ENCODE results near the gene BIRC5.
"Not testable (repeated sequence)": the region's sequence is repeated elsewhere in the genome, so short reads cannot be mapped to it uniquely, and the experiment has no call there.

Gene BIRC5

DNA sequence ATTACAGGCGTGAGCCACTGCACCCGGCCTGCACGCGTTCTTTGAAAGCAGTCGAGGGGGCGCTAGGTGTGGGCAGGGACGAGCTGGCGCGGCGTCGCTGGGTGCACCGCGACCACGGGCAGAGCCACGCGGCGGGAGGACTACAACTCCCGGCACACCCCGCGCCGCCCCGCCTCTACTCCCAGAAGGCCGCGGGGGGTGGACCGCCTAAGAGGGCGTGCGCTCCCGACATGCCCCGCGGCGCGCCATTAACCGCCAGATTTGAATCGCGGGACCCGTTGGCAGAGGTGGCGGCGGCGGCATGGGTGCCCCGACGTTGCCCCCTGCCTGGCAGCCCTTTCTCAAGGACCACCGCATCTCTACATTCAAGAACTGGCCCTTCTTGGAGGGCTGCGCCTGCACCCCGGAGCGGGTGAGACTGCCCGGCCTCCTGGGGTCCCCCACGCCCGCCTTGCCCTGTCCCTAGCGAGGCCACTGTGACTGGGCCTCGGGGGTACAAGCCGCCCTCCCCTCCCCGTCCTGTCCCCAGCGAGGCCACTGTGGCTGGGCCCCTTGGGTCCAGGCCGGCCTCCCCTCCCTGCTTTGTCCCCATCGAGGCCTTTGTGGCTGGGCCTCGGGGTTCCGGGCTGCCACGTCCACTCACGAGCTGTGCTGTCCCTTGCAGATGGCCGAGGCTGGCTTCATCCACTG lies at the start of gene BIRC5:
Gene BIRC5, plus strand, starts transcription at position 238 of the 690 bp plus-strand sequence. Its CDS starts 64 bp downstream, at position 302.
- DNase-seq (ENCODE audit: low read depth in 2 of 3, low spot score in 2 of 3): peak; percentile 79 to 89 (median 81)

DNA sequence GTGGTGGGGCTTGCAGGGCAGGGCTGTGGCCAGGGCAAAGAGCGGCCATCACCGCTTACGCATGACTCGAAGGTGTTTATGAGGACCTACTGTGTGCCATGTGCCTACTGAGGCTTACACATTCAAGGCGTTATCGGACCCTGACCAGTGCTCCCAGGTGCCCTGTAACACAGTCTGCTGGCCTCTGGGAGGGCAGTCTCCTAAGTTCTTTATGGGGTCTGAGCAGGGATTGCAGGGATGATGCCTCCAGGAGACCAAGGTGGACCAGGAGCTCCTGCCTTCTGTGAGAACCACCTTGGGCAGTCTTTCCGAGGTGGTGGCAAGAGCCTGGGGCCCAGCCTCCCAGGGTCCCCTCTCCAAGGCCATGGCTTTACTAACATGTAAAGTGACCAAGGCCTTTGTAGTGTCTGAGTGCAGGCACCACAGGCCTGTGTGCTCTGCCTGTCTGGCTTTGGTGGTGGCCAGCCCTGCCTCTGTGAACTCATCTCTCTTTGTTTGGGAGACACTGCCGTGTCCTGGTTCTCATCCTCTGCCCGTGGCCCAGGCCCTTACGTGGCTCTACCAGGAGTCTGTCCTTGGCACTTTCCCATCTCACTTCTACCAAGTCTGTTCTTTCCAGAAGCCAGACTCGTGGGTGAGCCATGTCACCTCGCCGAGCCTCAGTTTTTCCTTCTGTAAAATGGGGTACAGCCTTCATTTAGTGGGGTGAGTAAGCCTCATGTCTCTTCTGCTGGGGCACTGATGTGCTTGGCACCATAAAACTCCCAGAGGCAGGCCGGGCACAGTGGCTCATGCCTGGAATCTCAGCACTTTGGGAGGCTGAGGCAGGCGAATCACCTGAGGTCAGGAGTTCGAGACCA lies 49.1 kb upstream of the BIRC5 start:
- DNase-seq (ENCODE audit: low read depth in 2 of 3, low spot score in 2 of 3): no peak

DNA sequence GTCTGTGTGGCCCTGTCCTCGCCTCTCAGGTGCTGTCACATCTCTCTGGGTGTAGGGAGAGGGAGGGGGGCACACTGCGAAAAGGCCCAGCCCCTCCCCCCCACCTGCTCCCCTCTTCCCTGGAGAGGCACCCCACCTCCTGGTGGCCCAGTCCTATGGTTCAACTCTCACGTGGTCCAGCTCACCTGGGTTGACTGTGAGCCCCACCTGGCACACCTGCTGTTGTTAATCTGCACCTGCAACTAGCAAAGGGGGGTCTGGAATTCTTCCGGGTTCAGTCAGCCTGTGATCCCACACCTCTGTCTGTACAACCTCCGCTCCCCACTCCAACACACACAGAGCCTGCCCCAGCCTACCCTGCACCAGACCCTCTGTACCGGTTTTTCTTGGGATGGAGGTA lies 47.6 kb upstream of the BIRC5 start:
- no peak for DNase-seq (ENCODE audit: low read depth in 2 of 3, low spot score in 2 of 3)

- peak; percentile 61 to 79 (median 77) for DNase-seq (ENCODE audit: low read depth in 2 of 3, low spot score in 2 of 3)
Measured at GRCh38 chr17:78168242-78168902, 45.7 kb upstream of the BIRC5 start, which contains the start of gene SYNGR2. TSS of gene SYNGR2 (plus strand) at chr17:78168581. CDS start at chr17:78168617, 36 bp downstream.

- DNase-seq (ENCODE audit: low read depth in 2 of 3, low spot score in 2 of 3): peak in 1 of 3 experiments; percentile 47
Measured at GRCh38 chr17:78168903-78169793, 44.9 kb upstream of the BIRC5 start.

GRCh38 chr17:78170692-78171590 lies 43.1 kb upstream of the BIRC5 start:
- no peak for DNase-seq (ENCODE audit: low read depth in 2 of 3, low spot score in 2 of 3)

- DNase-seq (ENCODE audit: low read depth in 2 of 3, low spot score in 2 of 3): not testable (repeated sequence)
Measured at GRCh38 chr17:78171591-78172248, 42.3 kb upstream of the BIRC5 start.

GRCh38 chr17:78172249-78173051 lies 41.6 kb upstream of the BIRC5 start:
- DNase-seq (ENCODE audit: low read depth in 2 of 3, low spot score in 2 of 3): no peak

DNA sequence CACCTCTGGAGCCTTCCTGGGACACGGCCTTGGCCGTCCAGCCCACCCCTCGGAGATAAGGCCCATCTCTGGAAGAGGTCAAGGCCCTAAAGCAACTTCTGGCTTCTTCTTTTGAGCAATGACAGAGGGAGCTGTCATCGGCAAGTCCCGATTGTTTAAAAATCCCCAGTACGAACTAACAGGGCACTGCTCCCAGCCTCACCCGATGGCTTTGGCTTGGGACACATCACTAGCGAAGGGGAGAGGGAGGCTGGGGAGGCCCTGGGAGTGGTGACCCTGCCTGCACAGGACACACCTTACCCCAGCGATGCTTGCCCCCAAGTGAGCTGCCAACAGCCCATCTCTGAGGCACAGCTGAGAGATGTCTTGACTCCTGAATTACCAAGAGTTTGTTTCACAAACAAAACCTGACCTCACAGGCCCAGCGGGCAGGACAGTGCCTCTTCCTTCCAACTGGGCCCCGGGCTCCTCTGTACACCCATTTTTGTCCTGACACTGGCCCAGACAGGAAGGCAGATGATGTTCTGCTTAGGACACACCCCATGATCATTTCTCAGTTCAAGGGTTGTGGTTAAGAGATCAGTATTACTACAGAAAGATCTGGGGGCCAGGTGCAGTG lies 40.8 kb upstream of the BIRC5 start:
- no peak for DNase-seq (ENCODE audit: low read depth in 2 of 3, low spot score in 2 of 3)

DNA sequence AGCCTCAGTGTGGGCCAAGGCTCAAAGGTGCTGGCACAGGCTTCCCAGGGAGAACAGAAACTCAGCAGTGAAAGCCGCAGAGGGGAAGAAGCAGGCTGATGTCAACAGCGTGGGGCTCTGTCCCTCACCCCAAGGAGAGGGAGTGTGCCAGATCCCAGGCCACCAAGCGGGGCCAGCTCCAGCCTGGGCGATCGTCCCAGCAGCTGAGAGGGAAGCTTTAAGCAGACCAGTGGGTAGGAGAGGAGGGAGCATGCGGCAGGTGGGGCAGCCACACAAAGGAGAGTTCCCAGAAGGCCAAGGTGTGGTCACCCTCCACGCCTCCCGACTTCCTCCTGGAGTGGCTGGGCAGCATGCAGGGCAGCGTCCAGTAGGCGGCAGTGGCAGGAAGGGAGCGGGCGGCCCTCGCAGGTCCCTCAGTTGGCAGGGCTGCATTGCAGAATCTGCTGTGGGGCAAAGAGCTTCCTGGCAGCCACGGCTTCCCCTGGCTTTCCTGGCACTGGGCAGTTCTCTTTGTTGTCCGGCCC lies 39.6 kb upstream of the BIRC5 start:
- DNase-seq (ENCODE audit: low read depth in 2 of 3, low spot score in 2 of 3): no peak

GRCh38 chr17:78174870-78175642 lies 39.0 kb upstream of the BIRC5 start:
- DNase-seq (ENCODE audit: low read depth in 2 of 3, low spot score in 2 of 3): no peak

DNA sequence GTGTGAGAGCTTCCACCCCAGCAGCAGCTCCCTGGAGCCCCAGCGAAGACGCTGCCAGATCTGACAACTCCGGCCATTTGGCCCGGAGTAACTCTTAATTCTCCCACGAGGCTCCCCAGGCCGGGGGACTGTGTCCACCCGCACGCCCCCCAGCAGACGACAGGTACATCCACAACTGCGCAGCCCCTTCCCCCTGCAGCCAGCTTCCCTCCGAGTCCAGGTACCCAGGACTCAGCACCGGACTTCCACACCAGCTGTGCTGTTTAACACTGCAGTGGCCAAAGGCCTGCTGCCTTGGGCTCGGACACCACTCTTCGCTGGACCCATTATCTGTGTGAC lies 38.4 kb upstream of the BIRC5 start:
- no peak for DNase-seq (ENCODE audit: low read depth in 2 of 3, low spot score in 2 of 3)

DNA sequence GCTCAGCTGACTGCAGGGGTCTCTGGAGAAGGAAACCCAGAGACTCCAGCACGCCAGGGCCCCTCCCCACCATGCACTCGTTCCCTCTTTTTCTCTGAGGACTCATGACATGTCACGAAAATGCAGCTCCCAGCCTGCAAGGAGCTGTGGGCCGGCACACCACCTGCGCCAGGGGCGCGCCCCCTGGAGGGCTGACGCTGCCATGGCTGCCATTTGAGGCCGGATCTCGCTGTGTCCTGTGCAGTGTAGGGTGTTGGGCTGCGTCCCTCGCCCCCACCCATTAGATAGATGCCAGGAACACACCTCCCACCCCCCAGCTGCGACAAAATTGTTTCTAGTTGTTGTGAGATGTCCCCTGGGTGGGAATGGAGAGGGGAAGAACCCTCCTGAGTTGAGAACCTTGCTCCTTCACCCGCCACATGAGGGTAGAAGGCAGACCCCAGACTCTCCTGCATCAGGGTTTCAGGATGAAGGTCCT lies 37.5 kb upstream of the BIRC5 start:
- peak; percentile 47 to 65 (median 61) for DNase-seq (ENCODE audit: low read depth in 2 of 3, low spot score in 2 of 3)

DNA sequence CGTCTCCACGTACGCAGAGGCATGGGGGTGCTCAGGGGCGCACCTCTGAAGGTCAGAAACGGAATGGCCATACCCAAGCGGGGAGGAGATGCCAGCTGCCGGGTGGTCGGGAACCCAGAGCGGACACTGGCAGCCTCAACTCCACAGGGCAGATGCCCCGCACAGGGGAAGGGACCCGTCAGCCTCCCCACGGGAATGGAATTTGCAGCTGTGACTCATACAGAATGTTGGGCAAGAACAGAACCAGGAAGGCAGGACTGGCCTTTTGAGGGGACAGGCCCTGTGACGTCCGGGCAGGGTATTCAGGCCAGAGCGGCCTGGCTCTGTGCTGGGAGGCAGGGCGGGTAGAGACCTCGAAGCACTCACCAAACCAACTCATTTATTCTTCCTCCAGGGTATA lies 34.7 kb upstream of the BIRC5 start:
- DNase-seq (ENCODE audit: low read depth in 2 of 3, low spot score in 2 of 3): no peak

DNA sequence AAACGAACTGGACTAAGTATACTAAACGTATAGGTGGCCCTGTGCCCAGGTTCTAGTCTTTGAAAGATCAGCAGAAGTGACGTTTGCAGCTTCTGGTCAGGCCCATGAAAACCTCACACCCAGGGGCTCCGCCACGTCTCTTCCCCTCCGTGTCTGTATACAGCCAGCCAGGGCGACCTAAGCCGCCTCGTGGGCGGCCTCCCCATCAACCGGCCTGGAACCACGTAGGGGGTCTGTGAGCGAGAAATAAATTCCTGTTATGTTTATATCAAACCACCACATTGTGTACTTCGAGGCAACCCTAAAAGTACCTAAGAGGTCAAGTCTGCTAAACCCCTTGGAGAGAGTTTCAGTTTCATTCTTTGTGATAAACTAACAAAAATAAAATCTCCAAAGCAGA lies 34.0 kb upstream of the BIRC5 start:
- no peak for DNase-seq (ENCODE audit: low read depth in 2 of 3, low spot score in 2 of 3)

DNA sequence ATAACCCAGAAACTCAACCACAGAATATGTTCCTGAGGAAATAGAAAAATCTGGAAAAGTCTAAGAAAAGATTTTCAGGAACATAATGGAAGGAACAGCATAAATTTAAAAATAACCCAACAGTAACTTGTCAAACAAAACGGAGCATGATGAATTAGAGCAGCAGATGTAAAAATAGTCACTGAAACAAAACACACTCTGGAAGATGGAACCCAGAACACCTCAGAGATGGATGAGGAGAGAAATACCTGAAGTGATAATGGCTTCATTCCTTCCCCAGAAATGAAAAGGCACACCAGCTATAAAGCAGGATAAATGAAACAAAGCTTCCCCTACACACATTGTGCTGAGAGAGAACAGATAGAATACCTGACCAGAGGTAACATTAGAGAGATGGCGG lies 33.5 kb upstream of the BIRC5 start:
- no peak for DNase-seq (ENCODE audit: low read depth in 2 of 3, low spot score in 2 of 3)

DNA sequence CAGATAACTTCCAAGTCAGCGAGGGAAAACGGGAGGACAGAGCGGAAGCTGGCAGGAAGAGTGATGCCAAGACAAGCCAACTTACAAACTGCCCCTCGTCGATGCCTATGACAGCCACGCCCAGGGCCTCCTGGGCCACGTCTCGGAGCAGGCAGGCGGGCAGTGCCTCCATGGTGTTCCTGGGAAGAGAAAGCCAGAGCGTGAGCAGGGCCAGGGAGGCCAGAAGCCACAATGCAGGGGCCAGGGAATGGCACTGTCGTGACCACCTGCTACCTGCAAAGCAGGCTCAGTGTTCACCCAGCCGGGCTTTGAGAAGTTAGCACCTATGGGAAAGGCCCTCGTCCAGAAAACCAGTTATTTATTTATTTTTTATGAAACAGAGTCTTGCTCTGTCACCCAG lies 31.5 kb upstream of the BIRC5 start:
- no peak for DNase-seq (ENCODE audit: low read depth in 2 of 3, low spot score in 2 of 3)

Measured in activated CD8-positive, alpha-beta memory T cell treated with anti-CD3 and anti-CD28 coated beads for 48 hours (primary cell).